HEK293T (cell line): Measurements from ENCODE around the gene ZNF385B.

Experiments
- FOXA1 ChIP-seq: fragments of 450-650 bp; IDR thresholded peaks from 2 replicates; pipeline ENCODE4 v1.6.1; 2016; ENCODE audit warnings: mild to moderate bottlenecking
- FOXK2 ChIP-seq: fragments of 450-650 bp; IDR thresholded peaks from 2 replicates; pipeline ENCODE4 v1.6.1; 2016; ENCODE audit warnings: mild to moderate bottlenecking
- HDGF ChIP-seq: fragments of 450-650 bp; IDR thresholded peaks from 2 replicates; pipeline ENCODE4 v1.6.1; 2017; ENCODE audit warnings: antibody characterized with exemption, borderline replicate concordance
- LEF1 ChIP-seq: fragments of 450-650 bp; IDR thresholded peaks from 2 replicates; pipeline ENCODE4 v1.6.1; 2017; ENCODE audit warnings: mild to moderate bottlenecking, borderline replicate concordance
- NFRKB ChIP-seq: fragments of 450-650 bp; IDR thresholded peaks from 2 replicates; pipeline ENCODE4 v1.6.1; 2016; ENCODE audit warnings: mild to moderate bottlenecking, moderate library complexity

GRCh38 chr2:179584760-179585159 is 276.7 kb downstream of the ZNF385B start:
- TF ChIP-seq LEF1 = no peak
- TF ChIP-seq FOXK2 = no peak
- TF ChIP-seq NFRKB = no peak
- no peak for TF ChIP-seq HDGF
- TF ChIP-seq FOXA1 = no peak
